Suprapubic skin (tissue), 3 donors: Measurements from ENCODE around the gene PRSS1.
"Not testable (repeated sequence)": the region's sequence is repeated elsewhere in the genome, so short reads cannot be mapped to it uniquely, and the experiment has no call there.

Experiments used
- EP300 ChIP-seq: sonication (generic); formaldehyde crosslinking; IDR thresholded peaks from one replicate; pipeline ENCODE4 v1.6.1; 2017; ENCODE audit warnings: antibody characterized with exemption
- POLR2A ChIP-seq, 2 donors: fragments of 450-650 bp; IDR thresholded peaks; one replicate each; pipeline ENCODE4 v1.6.1; 2017; ENCODE audit warnings: antibody characterized with exemption in 2 of 2, mild to moderate bottlenecking in 2 of 2, moderate library complexity in 2 of 2
- TF ChIP-seq, protein P1 (sequence below), 2 donors: fragments of 200-600 bp in 1 of 2; fragments of 450-650 bp in 1 of 2; sonication (generic) in 1 of 2; IDR thresholded peaks; one replicate each; pipeline ENCODE4 v1.5.1; 2016 to 2019; ENCODE audit warnings: antibody characterized with exemption in 2 of 2, mild to moderate bottlenecking in 1 of 2, moderate library complexity in 1 of 2

DNA sequence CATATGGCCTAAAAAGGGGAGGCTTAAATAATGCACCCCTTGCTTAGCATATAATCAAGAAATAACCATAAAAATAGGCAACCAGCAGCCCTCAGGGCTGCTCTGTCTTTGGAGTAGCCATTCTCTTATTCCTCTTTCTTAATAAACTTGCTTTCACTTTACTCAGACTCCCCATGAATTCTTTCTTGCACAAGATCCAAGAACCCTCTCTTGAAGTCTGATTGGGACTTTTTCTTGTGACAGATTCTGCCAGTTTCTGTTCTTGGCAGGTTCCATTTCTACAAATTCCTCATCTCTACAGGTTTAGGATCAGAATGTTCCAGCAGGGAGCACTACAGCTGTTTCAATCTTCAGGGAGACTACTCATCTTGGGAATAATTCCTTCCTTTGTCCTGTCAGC, 40.5 kb upstream of the PRSS1 start:
- TF ChIP-seq, protein P1, sequence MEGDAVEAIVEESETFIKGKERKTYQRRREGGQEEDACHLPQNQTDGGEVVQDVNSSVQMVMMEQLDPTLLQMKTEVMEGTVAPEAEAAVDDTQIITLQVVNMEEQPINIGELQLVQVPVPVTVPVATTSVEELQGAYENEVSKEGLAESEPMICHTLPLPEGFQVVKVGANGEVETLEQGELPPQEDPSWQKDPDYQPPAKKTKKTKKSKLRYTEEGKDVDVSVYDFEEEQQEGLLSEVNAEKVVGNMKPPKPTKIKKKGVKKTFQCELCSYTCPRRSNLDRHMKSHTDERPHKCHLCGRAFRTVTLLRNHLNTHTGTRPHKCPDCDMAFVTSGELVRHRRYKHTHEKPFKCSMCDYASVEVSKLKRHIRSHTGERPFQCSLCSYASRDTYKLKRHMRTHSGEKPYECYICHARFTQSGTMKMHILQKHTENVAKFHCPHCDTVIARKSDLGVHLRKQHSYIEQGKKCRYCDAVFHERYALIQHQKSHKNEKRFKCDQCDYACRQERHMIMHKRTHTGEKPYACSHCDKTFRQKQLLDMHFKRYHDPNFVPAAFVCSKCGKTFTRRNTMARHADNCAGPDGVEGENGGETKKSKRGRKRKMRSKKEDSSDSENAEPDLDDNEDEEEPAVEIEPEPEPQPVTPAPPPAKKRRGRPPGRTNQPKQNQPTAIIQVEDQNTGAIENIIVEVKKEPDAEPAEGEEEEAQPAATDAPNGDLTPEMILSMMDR (IDR thresholded peaks at IDR 0.05), result not testable (repeated sequence)
- not testable (repeated sequence) for TF ChIP-seq EP300; POLR2A (IDR thresholded peaks at IDR 0.05)
